ENCODE measurements around the gene TADA1.

DNA sequence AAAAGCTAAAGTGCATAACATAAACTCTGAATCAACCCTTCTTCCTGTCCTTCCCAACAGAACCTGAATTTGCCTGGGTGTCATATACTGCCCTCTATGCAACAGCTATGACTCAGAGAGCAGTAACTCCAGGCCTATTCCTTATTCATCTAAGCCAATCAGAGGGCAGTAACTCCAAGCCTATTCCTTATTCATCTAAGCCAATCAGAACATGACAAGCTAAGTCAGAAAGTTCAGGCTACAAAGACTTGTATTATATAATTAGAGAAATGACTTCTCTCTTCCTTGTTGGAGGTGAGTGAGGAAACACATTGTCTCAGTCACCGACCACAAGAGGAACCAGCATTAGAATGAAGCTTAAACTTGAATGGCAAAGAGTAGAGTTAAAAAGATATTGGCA, 26.2 kb upstream of the TADA1 start:
- TF ChIP-seq, protein P1, sequence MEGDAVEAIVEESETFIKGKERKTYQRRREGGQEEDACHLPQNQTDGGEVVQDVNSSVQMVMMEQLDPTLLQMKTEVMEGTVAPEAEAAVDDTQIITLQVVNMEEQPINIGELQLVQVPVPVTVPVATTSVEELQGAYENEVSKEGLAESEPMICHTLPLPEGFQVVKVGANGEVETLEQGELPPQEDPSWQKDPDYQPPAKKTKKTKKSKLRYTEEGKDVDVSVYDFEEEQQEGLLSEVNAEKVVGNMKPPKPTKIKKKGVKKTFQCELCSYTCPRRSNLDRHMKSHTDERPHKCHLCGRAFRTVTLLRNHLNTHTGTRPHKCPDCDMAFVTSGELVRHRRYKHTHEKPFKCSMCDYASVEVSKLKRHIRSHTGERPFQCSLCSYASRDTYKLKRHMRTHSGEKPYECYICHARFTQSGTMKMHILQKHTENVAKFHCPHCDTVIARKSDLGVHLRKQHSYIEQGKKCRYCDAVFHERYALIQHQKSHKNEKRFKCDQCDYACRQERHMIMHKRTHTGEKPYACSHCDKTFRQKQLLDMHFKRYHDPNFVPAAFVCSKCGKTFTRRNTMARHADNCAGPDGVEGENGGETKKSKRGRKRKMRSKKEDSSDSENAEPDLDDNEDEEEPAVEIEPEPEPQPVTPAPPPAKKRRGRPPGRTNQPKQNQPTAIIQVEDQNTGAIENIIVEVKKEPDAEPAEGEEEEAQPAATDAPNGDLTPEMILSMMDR (IDR thresholded peaks at IDR 0.05), result no peak
- TF ChIP-seq POLR2A (IDR thresholded peaks at IDR 0.05) (no peak), POLR2AphosphoS5 (IDR thresholded peaks at IDR 0.05; ENCODE audit: insufficient read depth in 1 of 2, low read depth in 1 of 2) (no peak)
